Fibroblast of pulmonary artery (primary cell): ENCODE measurements around the gene CCL25.

ENCODE experiments used
- DNase-seq: peaks from one replicate; pipeline ENCODE4 v3.0.0-alpha.2; 2010; ENCODE audit warnings: low read depth
- H3K4me3 ChIP-seq: replicated peaks from 2 replicates; pipeline ENCODE4 v1.5.1; 2011; ENCODE audit warnings: low read depth, mild to moderate bottlenecking, control low read depth, low read length, moderate library complexity
- TF ChIP-seq, protein P1 (sequence below): IDR thresholded peaks from 2 replicates; pipeline ENCODE4 v1.5.1; 2011; ENCODE audit warnings: mild to moderate bottlenecking, control low read depth, low read length, inconsistent platforms; ENCODE audit errors: missing control alignments

The CCL25 gene

DNA sequence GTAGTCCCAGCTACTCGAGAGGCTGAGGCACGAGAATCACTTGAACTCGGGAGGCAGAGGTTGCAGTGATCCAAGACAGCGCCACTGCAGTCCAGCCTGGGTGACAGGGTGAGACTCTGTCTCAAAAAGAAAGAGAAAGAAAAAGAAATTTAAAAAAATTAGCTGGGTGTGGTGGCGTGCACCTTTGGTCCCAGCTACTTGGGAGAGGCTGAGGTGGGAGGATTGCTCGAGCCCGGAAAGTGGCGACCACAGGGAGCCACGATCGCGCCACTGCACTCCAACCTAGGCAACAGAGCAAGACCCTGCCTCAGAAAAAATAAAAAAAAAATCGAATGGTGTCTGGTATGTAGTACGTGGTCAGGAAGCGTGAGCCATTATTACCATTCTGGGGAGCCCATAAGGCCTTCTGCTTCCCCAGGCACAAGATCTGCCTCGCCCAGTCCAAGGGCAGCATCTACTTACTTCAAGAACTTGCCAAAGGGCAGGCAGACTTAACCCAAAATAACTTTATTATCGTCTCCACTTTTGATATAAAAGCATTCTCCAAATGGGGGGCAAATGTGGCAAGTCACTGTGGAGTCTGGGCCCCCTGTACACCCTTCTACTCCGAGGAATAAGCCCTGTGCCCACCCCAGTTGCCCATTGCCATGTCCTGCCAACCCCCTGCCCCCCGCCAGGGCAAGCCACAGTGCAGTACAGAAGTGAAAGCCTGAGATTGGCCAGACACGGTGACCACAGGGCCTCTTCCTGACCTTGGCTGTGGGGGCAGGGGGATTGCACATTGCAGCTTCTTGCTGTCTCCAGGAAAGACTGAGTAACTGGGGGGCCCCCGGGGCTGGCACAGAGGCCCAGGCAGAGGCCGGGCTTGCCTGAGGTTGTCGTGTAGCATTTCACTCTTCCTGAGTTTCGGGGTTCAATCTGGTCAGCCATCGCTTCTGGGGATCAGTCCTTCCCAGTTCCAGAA, 12.6 kb downstream of the CCL25 start:
- TF ChIP-seq, protein P1, sequence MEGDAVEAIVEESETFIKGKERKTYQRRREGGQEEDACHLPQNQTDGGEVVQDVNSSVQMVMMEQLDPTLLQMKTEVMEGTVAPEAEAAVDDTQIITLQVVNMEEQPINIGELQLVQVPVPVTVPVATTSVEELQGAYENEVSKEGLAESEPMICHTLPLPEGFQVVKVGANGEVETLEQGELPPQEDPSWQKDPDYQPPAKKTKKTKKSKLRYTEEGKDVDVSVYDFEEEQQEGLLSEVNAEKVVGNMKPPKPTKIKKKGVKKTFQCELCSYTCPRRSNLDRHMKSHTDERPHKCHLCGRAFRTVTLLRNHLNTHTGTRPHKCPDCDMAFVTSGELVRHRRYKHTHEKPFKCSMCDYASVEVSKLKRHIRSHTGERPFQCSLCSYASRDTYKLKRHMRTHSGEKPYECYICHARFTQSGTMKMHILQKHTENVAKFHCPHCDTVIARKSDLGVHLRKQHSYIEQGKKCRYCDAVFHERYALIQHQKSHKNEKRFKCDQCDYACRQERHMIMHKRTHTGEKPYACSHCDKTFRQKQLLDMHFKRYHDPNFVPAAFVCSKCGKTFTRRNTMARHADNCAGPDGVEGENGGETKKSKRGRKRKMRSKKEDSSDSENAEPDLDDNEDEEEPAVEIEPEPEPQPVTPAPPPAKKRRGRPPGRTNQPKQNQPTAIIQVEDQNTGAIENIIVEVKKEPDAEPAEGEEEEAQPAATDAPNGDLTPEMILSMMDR, result no peak
- H3K4me3 ChIP-seq, result no peak overlapping the region
- DNase-seq, result no peak

DNA sequence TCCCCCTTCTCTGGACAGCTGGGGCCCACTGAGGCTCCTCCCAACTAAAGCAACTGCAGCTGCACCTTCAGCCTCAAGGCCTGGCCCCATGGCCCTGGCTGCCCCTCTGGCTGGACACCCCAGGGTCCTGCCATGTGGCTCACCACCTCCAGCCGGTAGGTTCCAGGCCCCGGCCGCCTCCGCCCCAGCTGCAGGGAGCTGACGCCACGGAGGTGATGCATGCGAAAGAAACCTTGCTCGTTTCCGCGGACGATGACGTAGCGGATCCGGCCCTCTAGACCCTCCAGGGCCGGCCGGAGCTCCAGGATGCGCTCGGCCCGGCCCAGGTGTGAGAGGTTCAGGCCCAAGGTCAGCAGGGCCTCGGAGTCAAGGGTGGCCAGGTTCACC, 13.3 kb downstream of the CCL25 start:
- DNase-seq, result no peak
- no peak overlapping the region for H3K4me3 ChIP-seq
- TF ChIP-seq, protein P1, result no peak

DNA sequence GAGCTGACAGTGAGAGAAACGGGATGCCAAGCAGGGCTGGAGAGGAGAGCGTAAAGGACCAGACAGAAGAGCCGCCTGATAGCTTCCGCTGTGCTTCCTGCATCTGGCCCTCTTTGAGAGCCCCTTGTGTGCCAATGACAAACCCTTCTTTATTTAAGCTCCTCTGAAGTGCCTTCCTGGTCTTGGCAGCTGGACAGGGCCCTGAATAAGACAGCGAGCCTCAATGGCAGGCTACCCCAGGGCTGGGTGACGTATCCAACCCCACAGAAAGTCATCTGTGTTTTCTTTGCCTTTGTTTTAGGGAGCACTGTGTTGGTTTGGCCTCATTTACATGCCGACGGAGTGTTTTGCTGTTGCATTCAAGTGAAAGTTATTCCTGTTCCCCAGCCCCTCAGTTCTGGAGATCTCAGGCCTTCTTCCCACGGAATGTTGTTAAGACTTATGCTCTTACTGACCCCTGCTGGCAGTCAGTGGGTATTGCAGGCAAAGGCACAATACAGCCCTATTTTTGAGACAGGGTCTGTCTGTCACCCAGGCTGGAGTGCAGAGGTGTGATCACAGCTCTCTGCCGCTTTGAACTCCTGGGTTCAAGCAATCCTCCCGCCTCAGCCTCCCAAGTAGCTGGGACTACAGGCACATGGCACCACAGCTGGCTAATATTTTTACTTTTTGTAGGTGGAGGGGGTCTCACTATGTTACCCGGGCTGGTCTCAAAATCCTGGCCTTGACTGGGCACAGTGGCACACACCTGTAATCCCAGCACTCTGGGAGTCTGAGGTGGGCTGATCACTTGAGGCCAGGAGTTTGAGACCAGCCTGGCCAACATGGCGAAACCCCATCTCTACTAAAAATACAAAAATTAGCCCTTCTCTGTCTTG, 16.8 kb downstream of the CCL25 start:
- no peak for DNase-seq

DNA sequence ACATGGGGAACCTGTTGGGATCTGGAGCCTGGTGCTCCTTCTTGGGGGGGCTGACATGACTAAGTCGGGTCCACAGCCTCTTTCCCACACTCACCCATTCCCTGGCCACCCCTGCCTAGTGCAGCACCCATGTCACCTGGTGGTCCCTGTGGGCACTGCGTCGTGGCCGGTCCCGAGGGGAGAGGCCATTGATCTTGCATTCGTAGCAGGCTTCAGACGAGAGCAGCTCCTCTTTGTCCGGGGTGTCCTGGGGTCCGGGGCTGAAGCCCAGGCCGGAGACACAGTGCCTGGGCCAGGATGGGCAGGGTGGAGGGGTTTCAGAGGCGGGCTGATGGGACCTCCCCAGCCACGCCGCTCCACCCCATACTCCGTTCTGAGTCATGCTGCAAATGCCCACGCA, 19.4 kb downstream of the CCL25 start:
- DNase-seq, result no peak
- no peak overlapping the region for H3K4me3 ChIP-seq
- TF ChIP-seq, protein P1, result no peak

More for the DNA sequence above, 16.8 kb downstream of the CCL25 start:
- H3K4me3 ChIP-seq, result no peak overlapping the region
- TF ChIP-seq, protein P1, result peak; percentile 55

DNA sequence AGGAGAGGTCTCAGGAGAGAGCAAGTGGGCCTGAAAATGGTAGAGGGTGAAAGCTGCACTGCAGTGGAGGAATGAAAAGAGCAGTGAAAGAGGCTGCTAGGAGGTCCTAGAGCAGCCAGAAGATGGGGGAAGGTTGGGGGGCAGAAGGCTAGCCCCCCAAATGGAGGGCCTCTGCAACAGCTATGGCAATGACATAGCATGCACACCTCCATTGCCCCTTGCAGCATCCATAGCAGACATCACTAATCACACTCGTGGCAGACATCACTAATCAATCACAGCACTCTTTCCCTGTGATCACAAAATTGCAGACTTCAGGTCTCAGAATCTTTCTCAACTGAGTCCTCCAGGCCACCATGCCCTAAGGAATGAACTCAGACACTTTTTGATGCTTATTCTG, 21.9 kb downstream of the CCL25 start:
- TF ChIP-seq, protein P1, result no peak
- DNase-seq, result no peak
- H3K4me3 ChIP-seq, result no peak overlapping the region

DNA sequence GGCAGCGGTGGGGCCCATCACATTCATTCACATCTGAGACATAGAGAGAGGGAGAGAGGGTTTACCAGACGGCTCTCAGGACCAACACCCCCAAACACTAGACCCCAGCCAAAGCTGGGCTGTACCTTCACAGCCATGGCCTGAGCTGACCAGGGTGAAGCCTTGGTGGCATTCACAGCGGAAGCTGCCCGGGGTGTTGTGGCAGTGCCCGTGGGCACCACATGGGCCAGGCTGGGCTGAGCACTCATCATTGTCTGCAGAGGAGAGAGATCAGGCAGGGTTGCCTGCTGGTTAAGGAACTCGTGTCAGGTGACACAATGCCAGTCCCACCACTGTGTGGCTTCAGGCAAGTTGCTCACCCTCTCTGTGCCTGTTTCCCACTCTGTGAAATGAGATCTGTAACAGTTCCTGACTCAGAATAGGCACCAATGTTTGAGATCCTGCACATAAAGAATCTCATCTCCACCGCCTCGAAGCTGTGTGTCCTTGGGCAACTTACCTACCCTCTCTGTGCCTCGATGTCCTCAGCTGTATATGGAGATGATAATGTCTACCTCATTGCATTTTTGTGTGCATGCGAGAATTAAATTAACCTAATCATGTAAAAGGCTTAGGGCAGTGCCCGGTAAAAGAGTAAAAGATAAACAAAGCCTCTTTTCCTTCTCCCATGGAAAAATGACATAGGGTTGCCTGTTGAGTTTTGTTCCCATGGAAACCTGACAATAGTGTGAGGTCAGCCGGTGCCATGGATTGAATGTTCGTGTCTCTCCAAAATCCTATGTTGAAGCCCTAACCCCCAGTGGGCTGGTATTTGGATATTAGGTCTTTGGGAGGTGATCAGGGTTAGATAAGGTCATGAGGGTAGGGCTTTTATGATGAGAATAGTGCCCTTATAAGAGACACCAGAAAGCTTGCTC, 22.9 kb downstream of the CCL25 start:
- DNase-seq, result no peak
- H3K4me3 ChIP-seq, result no peak overlapping the region
- TF ChIP-seq, protein P1, result no peak
